A549 (cell line): Measurements from ENCODE around the gene ANKRD39.

Source experiments
- EP300 ChIP-seq, 2 experiments: fragments of >200 bp; sonication (Bioruptor Twin); formaldehyde crosslinking; IDR thresholded peaks; 2 replicates in 1 of 2; 3 replicates in 1 of 2; pipeline ENCODE4 v1.6.1; 2016 to 2017
- FOXS1 ChIP-seq: fragments of 250-450 bp; sonication (Bioruptor Pico); IDR thresholded peaks from 2 replicates; pipeline ENCODE4 v1.5.0; 2020; ENCODE audit warnings: mild to moderate bottlenecking, moderate library complexity
- MAFK ChIP-seq: fragments of 450-650 bp; IDR thresholded peaks from 2 replicates; pipeline ENCODE4 v1.6.1; 2014; ENCODE audit not compliant: partially characterized antibody
- MYC ChIP-seq: IDR thresholded peaks from 2 replicates; pipeline ENCODE4 v1.6.1; 2012; ENCODE audit warnings: mild to moderate bottlenecking, inconsistent platforms, low read length, improper control_type of control experiment, borderline replicate concordance
- TF ChIP-seq, protein P1 (sequence below): fragments of 450-650 bp; IDR thresholded peaks from 2 replicates; pipeline ENCODE4 v1.6.1; 2014; ENCODE audit warnings: antibody characterized with exemption
- TF ChIP-seq, protein P2 (sequence below): fragments of 200-600 bp; sonication (generic); IDR thresholded peaks from 2 replicates; pipeline ENCODE4 v1.6.1; 2016; ENCODE audit warnings: antibody characterized with exemption, mild to moderate bottlenecking, moderate library complexity

DNA sequence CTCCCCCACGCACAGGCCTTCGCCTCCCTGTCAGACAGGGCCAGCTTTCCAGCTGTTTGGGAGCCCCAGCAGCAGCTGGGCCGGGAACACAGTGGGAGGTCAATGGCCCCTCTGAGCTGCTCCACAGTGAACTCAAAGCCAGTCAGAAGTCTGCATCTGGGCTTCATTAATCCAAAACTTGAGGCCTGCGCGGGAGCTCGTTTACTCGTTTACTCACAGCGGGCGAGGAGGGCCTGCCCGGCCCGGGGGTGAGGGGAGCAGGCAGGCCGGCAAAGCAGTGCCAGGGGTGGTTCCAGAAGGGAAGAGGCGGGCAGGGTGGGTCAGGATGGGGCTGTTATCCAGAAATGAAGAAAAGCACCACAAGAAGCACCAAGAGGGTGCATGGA is 48.9 kb upstream of the ANKRD39 start:
- TF ChIP-seq MAFK (no peak), MYC (no peak), FOXS1 (CRISPR knock-in tag) (no peak), EP300 (IDR thresholded peaks at IDR 0.05) (no peak)
- TF ChIP-seq, protein P1, sequence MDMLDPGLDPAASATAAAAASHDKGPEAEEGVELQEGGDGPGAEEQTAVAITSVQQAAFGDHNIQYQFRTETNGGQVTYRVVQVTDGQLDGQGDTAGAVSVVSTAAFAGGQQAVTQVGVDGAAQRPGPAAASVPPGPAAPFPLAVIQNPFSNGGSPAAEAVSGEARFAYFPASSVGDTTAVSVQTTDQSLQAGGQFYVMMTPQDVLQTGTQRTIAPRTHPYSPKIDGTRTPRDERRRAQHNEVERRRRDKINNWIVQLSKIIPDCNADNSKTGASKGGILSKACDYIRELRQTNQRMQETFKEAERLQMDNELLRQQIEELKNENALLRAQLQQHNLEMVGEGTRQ: no peak
- TF ChIP-seq, protein P2, sequence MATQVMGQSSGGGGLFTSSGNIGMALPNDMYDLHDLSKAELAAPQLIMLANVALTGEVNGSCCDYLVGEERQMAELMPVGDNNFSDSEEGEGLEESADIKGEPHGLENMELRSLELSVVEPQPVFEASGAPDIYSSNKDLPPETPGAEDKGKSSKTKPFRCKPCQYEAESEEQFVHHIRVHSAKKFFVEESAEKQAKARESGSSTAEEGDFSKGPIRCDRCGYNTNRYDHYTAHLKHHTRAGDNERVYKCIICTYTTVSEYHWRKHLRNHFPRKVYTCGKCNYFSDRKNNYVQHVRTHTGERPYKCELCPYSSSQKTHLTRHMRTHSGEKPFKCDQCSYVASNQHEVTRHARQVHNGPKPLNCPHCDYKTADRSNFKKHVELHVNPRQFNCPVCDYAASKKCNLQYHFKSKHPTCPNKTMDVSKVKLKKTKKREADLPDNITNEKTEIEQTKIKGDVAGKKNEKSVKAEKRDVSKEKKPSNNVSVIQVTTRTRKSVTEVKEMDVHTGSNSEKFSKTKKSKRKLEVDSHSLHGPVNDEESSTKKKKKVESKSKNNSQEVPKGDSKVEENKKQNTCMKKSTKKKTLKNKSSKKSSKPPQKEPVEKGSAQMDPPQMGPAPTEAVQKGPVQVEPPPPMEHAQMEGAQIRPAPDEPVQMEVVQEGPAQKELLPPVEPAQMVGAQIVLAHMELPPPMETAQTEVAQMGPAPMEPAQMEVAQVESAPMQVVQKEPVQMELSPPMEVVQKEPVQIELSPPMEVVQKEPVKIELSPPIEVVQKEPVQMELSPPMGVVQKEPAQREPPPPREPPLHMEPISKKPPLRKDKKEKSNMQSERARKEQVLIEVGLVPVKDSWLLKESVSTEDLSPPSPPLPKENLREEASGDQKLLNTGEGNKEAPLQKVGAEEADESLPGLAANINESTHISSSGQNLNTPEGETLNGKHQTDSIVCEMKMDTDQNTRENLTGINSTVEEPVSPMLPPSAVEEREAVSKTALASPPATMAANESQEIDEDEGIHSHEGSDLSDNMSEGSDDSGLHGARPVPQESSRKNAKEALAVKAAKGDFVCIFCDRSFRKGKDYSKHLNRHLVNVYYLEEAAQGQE: no peak
